GM12878 (cell line): ENCODE data around the gene DEFB131B. TPM values are rescaled to one million over a fixed set of nuclear protein-coding genes. Genes with fewer than 3 reads are reported as not detected.

ENCODE experiments used
- BCL11A ChIP-seq: IDR thresholded peaks from 2 replicates; pipeline ENCODE4 v1.6.1; 2011; ENCODE audit warnings: low read depth, low read length
- CBX5 ChIP-seq: sonication (generic); IDR thresholded peaks from 2 replicates; pipeline ENCODE4 v1.6.1; 2016; ENCODE audit warnings: low read depth, moderate library complexity, mild to moderate bottlenecking, inconsistent platforms
- HDAC2 ChIP-seq: fragments of 200-600 bp; sonication (generic); IDR thresholded peaks from 2 replicates; pipeline ENCODE4 v1.6.1; 2017
- HDAC6 ChIP-seq: fragments of 200-600 bp; sonication (generic); IDR thresholded peaks from one replicate; pipeline ENCODE4 v1.8.0; 2017; ENCODE audit warnings: antibody characterized with exemption; ENCODE audit not compliant: unreplicated experiment
- LARP7 ChIP-seq: fragments of 450-650 bp; IDR thresholded peaks from 2 replicates; pipeline ENCODE4 v1.6.1; 2017; ENCODE audit warnings: mild to moderate bottlenecking
- MEF2A ChIP-seq: IDR thresholded peaks from 2 replicates; pipeline ENCODE4 v1.6.1; 2011; ENCODE audit warnings: low read depth, mild to moderate bottlenecking, low read length, moderate library complexity; ENCODE audit not compliant: insufficient read depth
- MEF2B ChIP-seq: fragments of 450-650 bp; IDR thresholded peaks from 2 replicates; pipeline ENCODE4 v1.6.1; 2018; ENCODE audit warnings: mild to moderate bottlenecking, moderate library complexity; ENCODE audit not compliant: partially characterized antibody, poor library complexity, severe bottlenecking
- PAX5 ChIP-seq: IDR thresholded peaks from 2 replicates; pipeline ENCODE4 v1.6.1; 2011; ENCODE audit warnings: low read depth, low read length, borderline replicate concordance
- RCOR1 ChIP-seq: conservative IDR thresholded peaks from 2 replicates; pipeline ENCODE4 v1.6.1; 2012; ENCODE audit warnings: low read depth, low read length, improper control_type of control experiment
- SRF ChIP-seq, 2 experiments: IDR thresholded peaks; 2 replicates each; pipeline ENCODE4 v1.6.1; 2011; ENCODE audit warnings: low read depth in 2 of 2, low read length in 2 of 2, mild to moderate bottlenecking in 1 of 2, moderate library complexity in 1 of 2
- TARDBP ChIP-seq: IDR thresholded peaks from 2 replicates; pipeline ENCODE4 v1.6.1; 2016; ENCODE audit warnings: borderline replicate concordance
- TCF12 ChIP-seq: IDR thresholded peaks from 2 replicates; pipeline ENCODE4 v1.6.1; 2011; ENCODE audit warnings: low read depth, mild to moderate bottlenecking, low read length
- ZNF217 ChIP-seq: fragments of 450-650 bp; IDR thresholded peaks from 2 replicates; pipeline ENCODE4 v1.6.1; 2017; ENCODE audit warnings: antibody characterized with exemption, mild to moderate bottlenecking
- ZNF622 ChIP-seq: fragments of 450-650 bp; IDR thresholded peaks from 2 replicates; pipeline ENCODE4 v1.6.1; 2017; ENCODE audit warnings: mild to moderate bottlenecking, inconsistent platforms
- polyA plus RNA-seq, 11 experiments: library from polyadenylated mRNA; depleted of rRNA in 4 of 11; unstranded in 6 of 11; stranded (reverse) in 5 of 11; fragments of >200 nt; fragmentation: Nextera tagmentation in 4 of 11; fragmentation: Illumina TruSeq in 1 of 11; extraction: Ambion mirVana in 4 of 11; extraction: Trizol in 1 of 11; gene quantifications; 1 replicate in 1 of 11; 2 replicates in 10 of 11; pipeline versions ENCODE4 v1.2.1 to v1.2.3, GENCODE V29; 2011 to 2016; ENCODE audit warnings: inconsistent platforms in 2 of 11, missing spikeins in 2 of 11, low read depth in 1 of 11
- total RNA-seq, 4 experiments: library from RNA; depleted of rRNA in 3 of 4; stranded (reverse); fragments of >200 nt in 3 of 4; fragmentation: Illumina TruSeq in 1 of 4; extraction: Trizol in 1 of 4; gene quantifications; 2 replicates each; pipeline versions ENCODE4 v1.2.1 to v1.2.3, GENCODE V29; 2013 to 2021
- TF ChIP-seq, protein P1 (sequence below): fragments of 450-650 bp; formaldehyde crosslinking; IDR thresholded peaks from 2 replicates; pipeline ENCODE4 v1.4.0; 2022; ENCODE audit warnings: mild to moderate bottlenecking, moderate library complexity
- TF ChIP-seq, protein P2 (sequence below): IDR thresholded peaks from 2 replicates; pipeline ENCODE4 v1.6.1; 2012; ENCODE audit warnings: improper control_type of control experiment, low read depth, low read length; ENCODE audit not compliant: insufficient replicate concordance
- TF ChIP-seq, protein P3 (sequence below): fragments of 450-650 bp; IDR thresholded peaks from 2 replicates; pipeline ENCODE4 v1.6.1; 2018; ENCODE audit warnings: borderline replicate concordance, mild to moderate bottlenecking; ENCODE audit not compliant: partially characterized antibody

The DEFB131B gene
- total and polyA plus RNA-seq, 10 of the 15 experiments (the other 5 are each of a cell fraction or from before 2014, with no cell fraction given), result not detected

DNA sequence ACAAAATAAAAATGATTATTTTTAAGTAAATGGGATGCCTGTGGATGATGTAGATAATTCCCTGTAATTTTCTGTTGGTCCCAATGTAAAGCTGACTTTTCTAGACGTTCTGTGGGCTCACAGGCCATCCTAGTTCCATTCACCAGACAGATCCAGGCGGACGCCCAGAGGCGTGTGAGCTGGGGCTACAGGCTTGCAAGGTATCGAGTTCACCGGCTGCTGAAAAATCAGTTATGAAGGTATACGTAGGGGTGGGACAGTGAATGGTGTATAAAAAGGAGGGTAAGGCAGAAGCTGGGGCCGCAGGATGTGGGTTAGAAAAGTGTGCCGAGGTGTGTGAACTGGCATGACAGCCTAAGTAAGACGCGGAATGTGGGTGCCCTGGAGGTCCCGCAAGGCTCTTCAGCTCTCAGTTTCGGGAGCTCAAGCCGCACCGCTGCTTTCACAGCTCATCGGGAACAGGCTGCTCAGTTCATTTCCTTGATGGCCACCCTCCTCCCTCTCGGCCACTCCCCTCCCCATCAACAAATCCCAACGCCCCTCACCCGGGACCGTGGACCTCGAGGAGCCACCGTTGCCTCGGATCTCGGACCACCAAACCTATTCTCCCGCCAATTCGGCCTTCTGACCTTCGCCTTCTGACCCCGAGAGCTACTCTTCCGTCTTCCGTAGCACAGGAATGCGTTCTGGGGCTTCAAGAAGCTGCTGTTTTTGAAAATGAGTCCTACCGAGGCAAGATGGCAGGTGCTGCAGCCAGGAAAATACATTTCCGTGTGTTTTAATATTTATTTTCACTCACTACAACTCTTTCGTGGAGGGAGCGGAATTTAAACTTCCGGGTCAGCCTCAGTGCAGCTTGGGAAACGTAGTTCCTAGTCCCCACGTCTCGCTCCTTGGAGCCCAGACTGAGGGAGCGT, 49.8 kb downstream of the DEFB131B start, which contains the start of gene XNDC1N (continued):
- TF ChIP-seq, protein P1, sequence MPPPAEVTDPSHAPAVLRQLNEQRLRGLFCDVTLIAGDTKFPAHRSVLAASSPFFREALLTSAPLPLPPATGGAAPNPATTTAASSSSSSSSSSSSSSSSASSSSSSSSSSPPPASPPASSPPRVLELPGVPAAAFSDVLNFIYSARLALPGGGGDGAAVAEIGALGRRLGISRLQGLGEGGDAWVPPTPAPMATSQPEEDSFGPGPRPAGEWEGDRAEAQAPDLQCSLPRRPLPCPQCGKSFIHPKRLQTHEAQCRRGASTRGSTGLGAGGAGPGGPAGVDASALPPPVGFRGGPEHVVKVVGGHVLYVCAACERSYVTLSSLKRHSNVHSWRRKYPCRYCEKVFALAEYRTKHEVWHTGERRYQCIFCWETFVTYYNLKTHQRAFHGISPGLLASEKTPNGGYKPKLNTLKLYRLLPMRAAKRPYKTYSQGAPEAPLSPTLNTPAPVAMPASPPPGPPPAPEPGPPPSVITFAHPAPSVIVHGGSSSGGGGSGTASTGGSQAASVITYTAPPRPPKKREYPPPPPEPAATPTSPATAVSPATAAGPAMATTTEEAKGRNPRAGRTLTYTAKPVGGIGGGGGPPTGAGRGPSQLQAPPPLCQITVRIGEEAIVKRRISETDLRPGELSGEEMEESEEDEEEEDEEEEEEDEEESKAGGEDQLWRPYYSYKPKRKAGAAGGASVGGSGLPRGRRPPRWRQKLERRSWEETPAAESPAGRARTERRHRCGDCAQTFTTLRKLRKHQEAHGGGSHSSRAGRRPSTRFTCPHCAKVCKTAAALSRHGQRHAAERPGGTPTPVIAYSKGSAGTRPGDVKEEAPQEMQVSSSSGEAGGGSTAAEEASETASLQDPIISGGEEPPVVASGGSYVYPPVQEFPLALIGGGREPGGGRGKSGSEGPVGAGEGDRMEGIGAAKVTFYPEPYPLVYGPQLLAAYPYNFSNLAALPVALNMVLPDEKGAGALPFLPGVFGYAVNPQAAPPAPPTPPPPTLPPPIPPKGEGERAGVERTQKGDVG (CRISPR knock-in tag), result no peak
- TF ChIP-seq MEF2A (no peak), MEF2B (no peak), TCF12 (no peak), TARDBP (peak; percentile 26; the same call in 1 of the 2 replicates), RCOR1 (no peak), CBX5 (no peak), HDAC2 (no peak), BCL11A (no peak), PAX5 (peak; percentile 5; the same call in 1 of the 2 replicates), SRF (IDR thresholded peaks at IDR 0.05; ENCODE audit: low read depth in 2 of 2, low read length in 2 of 2) (no peak), LARP7 (0 out of 2 replicates have a peak, but pooled peaks have one; percentile 63), ZNF622 (no peak), ZNF217 (no peak), HDAC6 (no peak)
- TF ChIP-seq, protein P2, sequence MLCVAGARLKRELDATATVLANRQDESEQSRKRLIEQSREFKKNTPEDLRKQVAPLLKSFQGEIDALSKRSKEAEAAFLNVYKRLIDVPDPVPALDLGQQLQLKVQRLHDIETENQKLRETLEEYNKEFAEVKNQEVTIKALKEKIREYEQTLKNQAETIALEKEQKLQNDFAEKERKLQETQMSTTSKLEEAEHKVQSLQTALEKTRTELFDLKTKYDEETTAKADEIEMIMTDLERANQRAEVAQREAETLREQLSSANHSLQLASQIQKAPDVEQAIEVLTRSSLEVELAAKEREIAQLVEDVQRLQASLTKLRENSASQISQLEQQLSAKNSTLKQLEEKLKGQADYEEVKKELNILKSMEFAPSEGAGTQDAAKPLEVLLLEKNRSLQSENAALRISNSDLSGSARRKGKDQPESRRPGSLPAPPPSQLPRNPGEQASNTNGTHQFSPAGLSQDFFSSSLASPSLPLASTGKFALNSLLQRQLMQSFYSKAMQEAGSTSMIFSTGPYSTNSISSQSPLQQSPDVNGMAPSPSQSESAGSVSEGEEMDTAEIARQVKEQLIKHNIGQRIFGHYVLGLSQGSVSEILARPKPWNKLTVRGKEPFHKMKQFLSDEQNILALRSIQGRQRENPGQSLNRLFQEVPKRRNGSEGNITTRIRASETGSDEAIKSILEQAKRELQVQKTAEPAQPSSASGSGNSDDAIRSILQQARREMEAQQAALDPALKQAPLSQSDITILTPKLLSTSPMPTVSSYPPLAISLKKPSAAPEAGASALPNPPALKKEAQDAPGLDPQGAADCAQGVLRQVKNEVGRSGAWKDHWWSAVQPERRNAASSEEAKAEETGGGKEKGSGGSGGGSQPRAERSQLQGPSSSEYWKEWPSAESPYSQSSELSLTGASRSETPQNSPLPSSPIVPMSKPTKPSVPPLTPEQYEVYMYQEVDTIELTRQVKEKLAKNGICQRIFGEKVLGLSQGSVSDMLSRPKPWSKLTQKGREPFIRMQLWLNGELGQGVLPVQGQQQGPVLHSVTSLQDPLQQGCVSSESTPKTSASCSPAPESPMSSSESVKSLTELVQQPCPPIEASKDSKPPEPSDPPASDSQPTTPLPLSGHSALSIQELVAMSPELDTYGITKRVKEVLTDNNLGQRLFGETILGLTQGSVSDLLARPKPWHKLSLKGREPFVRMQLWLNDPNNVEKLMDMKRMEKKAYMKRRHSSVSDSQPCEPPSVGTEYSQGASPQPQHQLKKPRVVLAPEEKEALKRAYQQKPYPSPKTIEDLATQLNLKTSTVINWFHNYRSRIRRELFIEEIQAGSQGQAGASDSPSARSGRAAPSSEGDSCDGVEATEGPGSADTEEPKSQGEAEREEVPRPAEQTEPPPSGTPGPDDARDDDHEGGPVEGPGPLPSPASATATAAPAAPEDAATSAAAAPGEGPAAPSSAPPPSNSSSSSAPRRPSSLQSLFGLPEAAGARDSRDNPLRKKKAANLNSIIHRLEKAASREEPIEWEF, result no peak
- TF ChIP-seq, protein P3, sequence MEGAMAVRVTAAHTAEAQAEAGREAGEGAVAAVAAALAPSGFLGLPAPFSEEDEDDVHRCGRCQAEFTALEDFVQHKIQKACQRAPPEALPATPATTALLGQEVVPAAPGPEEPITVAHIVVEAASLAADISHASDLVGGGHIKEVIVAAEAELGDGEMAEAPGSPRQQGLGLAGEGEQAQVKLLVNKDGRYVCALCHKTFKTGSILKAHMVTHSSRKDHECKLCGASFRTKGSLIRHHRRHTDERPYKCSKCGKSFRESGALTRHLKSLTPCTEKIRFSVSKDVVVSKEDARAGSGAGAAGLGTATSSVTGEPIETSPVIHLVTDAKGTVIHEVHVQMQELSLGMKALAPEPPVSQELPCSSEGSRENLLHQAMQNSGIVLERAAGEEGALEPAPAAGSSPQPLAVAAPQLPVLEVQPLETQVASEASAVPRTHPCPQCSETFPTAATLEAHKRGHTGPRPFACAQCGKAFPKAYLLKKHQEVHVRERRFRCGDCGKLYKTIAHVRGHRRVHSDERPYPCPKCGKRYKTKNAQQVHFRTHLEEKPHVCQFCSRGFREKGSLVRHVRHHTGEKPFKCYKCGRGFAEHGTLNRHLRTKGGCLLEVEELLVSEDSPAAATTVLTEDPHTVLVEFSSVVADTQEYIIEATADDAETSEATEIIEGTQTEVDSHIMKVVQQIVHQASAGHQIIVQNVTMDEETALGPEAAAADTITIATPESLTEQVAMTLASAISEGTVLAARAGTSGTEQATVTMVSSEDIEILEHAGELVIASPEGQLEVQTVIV, result peak; percentile 71
